ENCODE measurements around the gene DHRS7B. TPM values are rescaled to one million over a fixed set of nuclear protein-coding genes. Genes with fewer than 3 reads are reported as not detected.

The DHRS7B gene
- total and polyA plus RNA-seq, 11 donors, result 20.2 to 45.2 (median 35.7) TPM

DNA sequence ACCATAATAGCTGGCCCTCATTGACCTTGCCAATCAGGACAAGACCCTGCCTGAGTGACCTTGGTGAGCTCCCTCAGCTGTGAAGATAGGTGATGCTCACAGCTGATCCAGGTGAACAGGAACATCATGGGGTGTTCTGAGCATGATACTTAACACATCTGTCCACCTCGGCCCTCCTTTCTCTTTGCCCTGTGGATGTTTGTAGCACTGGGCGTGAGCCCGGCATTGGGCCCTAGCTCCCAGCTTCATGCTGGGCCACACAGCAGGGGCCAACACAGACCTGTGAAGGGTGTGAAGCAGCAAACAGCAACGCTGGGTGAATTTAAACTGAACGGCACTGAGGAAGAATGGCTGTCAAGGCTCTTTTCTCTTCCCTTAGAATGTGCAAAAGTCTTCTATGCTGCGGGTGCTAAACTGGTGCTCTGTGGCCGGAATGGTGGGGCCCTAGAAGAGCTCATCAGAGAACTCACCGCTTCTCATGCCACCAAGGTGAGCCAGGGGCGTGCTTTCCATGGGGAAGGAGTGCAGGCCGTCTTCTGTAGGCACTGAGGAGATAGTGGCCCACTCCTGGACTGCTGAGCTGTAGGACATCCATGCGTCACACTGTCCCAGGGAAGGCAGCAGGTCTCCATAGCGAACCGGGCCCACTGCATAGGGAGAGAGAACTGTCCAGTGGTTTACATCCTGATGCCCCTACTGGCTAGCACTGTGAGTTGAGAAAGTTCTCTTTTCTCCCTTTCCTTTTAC lies 51.3 kb downstream of the DHRS7B start:
- no peaks in the 10 kb centered on the region for H3K9me3 ChIP-seq
- intact Hi-C loops (cut with DNase I), result no loop called here
- H3K27ac ChIP-seq, result no peak overlapping the region
- WGBS, 4 donors, result 92 to 96% (median 95%) methylated on average over 11 to 13 of the region's 13 CpGs
- H3K36me3 ChIP-seq, result peaks cover 0 to 24% (median 4%) of the 10 kb centered on the region in 9 donors
- ATAC-seq (no peak), DNase-seq (peak in 1 of 5 donors; percentile 11)
- no peaks in the 10 kb centered on the region for H3K27me3 ChIP-seq
- H3K4me1 ChIP-seq, result peaks cover 0 to 21% (median 14%) of the 10 kb centered on the region in 12 donors
- TF ChIP-seq, protein P1, sequence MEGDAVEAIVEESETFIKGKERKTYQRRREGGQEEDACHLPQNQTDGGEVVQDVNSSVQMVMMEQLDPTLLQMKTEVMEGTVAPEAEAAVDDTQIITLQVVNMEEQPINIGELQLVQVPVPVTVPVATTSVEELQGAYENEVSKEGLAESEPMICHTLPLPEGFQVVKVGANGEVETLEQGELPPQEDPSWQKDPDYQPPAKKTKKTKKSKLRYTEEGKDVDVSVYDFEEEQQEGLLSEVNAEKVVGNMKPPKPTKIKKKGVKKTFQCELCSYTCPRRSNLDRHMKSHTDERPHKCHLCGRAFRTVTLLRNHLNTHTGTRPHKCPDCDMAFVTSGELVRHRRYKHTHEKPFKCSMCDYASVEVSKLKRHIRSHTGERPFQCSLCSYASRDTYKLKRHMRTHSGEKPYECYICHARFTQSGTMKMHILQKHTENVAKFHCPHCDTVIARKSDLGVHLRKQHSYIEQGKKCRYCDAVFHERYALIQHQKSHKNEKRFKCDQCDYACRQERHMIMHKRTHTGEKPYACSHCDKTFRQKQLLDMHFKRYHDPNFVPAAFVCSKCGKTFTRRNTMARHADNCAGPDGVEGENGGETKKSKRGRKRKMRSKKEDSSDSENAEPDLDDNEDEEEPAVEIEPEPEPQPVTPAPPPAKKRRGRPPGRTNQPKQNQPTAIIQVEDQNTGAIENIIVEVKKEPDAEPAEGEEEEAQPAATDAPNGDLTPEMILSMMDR (IDR thresholded peaks at IDR 0.05), result no peak
- no peak for TF ChIP-seq POLR2A (IDR thresholded peaks at IDR 0.05)
- H3K4me3 ChIP-seq, result no peak overlapping the region

DNA sequence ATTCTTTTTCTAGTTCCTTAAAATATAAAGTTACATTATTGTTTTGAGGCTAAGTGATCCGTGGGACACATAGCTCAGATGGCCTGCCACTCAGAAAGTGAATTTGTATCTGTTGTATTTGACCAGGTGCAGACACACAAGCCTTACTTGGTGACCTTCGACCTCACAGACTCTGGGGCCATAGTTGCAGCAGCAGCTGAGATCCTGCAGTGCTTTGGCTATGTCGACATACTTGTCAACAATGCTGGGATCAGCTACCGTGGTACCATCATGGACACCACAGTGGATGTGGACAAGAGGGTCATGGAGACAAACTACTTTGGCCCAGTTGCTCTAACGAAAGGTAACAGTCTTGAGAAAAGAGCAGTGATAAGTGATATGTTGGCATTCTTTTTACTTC lies 56.7 kb downstream of the DHRS7B start:
- 73 to 82% (median 77%) methylated on average over 5 of the region's 5 CpGs for WGBS, 4 donors
- no peaks in the 10 kb centered on the region for H3K27me3 ChIP-seq
- H3K27ac ChIP-seq, result peak overlapping the region in 1 of 12 donors; percentile 47
- H3K4me1 ChIP-seq, result peaks cover 0 to 31% (median 10%) of the 10 kb centered on the region in 12 donors
- DNase-seq (no peak), ATAC-seq (no peak)
- intact Hi-C loops (cut with DNase I), result no loop called here
- peaks cover 0 to 49% (median 36%) of the 10 kb centered on the region in 9 donors for H3K36me3 ChIP-seq
- TF ChIP-seq POLR2A (IDR thresholded peaks at IDR 0.05), result no peak
- TF ChIP-seq, protein P1 (IDR thresholded peaks at IDR 0.05), result no peak
- H3K4me3 ChIP-seq, result no peak overlapping the region
- no peaks in the 10 kb centered on the region for H3K9me3 ChIP-seq

DNA sequence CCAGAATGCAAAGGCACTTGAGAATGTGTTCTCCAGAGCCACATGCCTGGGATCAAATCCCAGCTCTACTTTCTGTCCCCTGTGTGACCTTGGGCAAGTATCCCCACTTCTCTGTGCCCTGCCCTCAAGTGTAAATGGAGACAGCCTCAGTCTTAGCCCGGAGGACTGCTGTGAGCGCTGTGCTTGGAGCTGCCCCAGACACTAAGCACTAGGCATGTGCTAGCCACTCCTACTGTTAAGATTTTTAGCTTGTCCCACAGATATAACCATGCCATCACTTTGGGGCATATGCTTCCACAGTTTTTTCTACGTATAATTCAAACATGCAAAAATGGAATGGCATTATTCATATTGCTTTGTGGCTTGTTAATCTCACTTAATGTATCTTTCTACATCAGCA lies 57.8 kb downstream of the DHRS7B start:
- Histone ChIP-seq H3K9me3 (no peaks in the 10 kb centered on the region), H3K27me3 (no peaks in the 10 kb centered on the region), H3K4me1 (peaks cover 0 to 31% (median 10%) of the 10 kb centered on the region in 12 donors), H3K36me3 (peaks cover 0 to 53% (median 45%) of the 10 kb centered on the region in 9 donors), H3K4me3 (no peak overlapping the region), H3K27ac (no peak overlapping the region)
- WGBS, 4 donors, result 84 to 92% (median 89%) methylated on average over 3 of the region's 3 CpGs
- intact Hi-C loops (cut with DNase I), result no loop called here
- no peak for ATAC-seq
- TF ChIP-seq POLR2A (IDR thresholded peaks at IDR 0.05), result no peak
- TF ChIP-seq, protein P1 (IDR thresholded peaks at IDR 0.05), result no peak
- no peak for DNase-seq

DNA sequence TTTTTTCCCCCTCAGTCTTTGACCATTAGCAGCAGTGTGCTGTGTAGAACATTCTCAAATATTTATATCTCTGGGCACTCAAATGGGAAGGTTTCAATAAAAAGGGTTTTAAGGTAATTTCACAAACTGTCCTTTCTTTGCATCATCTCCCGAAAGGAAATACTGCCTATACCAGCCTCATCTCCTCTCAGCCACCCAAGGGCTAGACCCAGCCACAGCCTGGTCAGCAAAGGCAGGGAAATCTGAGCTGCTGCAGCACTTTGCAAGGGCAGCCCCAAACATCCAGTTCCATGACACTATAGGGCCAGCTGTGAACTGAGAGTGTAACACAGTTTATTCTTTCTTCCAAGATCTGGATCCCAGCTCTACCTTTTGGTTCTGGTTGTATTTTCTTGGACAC lies 58.3 kb downstream of the DHRS7B start:
- Histone ChIP-seq H3K9me3 (no peaks in the 10 kb centered on the region), H3K27ac (no peak overlapping the region), H3K4me3 (no peak overlapping the region), H3K36me3 (peaks cover 0 to 58% (median 43%) of the 10 kb centered on the region in 9 donors), H3K4me1 (peaks cover 0 to 31% (median 10%) of the 10 kb centered on the region in 12 donors), H3K27me3 (no peaks in the 10 kb centered on the region)
- intact Hi-C loops (cut with DNase I), result no loop called here
- WGBS, 4 donors, result 89 to 100% (median 96%) methylated on average over 1 of the region's 1 CpG
- ATAC-seq (no peak), DNase-seq (no peak)
- no peak for TF ChIP-seq POLR2A (IDR thresholded peaks at IDR 0.05)
- TF ChIP-seq, protein P1 (IDR thresholded peaks at IDR 0.05), result no peak

All from heart left ventricle (tissue), 16 donors.